Lower leg skin (tissue), 3 donors: ENCODE data around the gene CAMK2A.

Experiments used
- CTCF ChIP-seq, 3 donors: fragments of 450-650 bp; IDR thresholded peaks; one replicate each; pipeline ENCODE4 v1.5.1; 2016; ENCODE audit warnings: antibody characterized with exemption in 3 of 3, mild to moderate bottlenecking in 3 of 3, moderate library complexity in 2 of 3
- POLR2A ChIP-seq, 2 donors: fragments of 450-650 bp; IDR thresholded peaks; one replicate each; pipeline ENCODE4 v1.6.1; 2016 to 2017; ENCODE audit warnings: antibody characterized with exemption in 2 of 2, mild to moderate bottlenecking in 1 of 2, moderate library complexity in 1 of 2

- TF ChIP-seq CTCF (IDR thresholded peaks at IDR 0.05): no peak
- TF ChIP-seq POLR2A (IDR thresholded peaks at IDR 0.05): no peak
Observed at GRCh38 chr5:150277043-150277442, 12.5 kb downstream of the CAMK2A start.
